Upper lobe of right lung (tissue), 1 donor: Measurements from ENCODE around the gene CENPE. TPM values are rescaled to one million over a fixed set of nuclear protein-coding genes. Genes with fewer than 3 reads are reported as not detected.
"Not testable (repeated sequence)": the region's sequence is repeated elsewhere in the genome, so short reads cannot be mapped to it uniquely, and the experiment has no call there.

Experiments
- ATAC-seq: fragments of 200-7000 bp; cut with Tn5 transposase; one replicate; pipeline ENCODE4 v1.9.1; 2020; ENCODE audit warnings: mild to moderate bottlenecking, moderate library complexity
- DNase-seq: peaks from one replicate; pipeline ENCODE4 v3.0.0-alpha.2; 2020
- H3K27ac ChIP-seq: fragments of 200-600 bp; one replicate; pipeline ENCODE4 v1.8.0; 2022
- H3K27me3 ChIP-seq: fragments of 200-600 bp; one replicate; pipeline ENCODE4 v1.8.0; 2022; ENCODE audit warnings: mild to moderate bottlenecking
- H3K36me3 ChIP-seq: fragments of 200-600 bp; one replicate; pipeline ENCODE4 v1.8.0; 2022
- H3K4me1 ChIP-seq: fragments of 200-600 bp; one replicate; pipeline ENCODE4 v1.8.0; 2022
- H3K4me3 ChIP-seq: fragments of 200-600 bp; one replicate; pipeline ENCODE4 v1.8.0; 2022; ENCODE audit warnings: mild to moderate bottlenecking
- H3K9me3 ChIP-seq: fragments of 200-600 bp; one replicate; pipeline ENCODE4 v1.8.0; 2022
- CTCF ChIP-seq: fragments of 200-600 bp; IDR thresholded peaks from one replicate; pipeline ENCODE4 v1.8.0; 2022; ENCODE audit warnings: antibody characterized with exemption
- intact Hi-C: fragments of 100-400 bp; cut with DNase I; formaldehyde crosslinking; loops from one replicate; pipeline ENCODE4 v1.11.0; 2022
- long read RNA-seq: library from polyadenylated mRNA; unstranded; transcript quantifications from one replicate; pipeline ENCODE4 v2.0.0, GENCODE V29; 2021
- total RNA-seq: library from RNA; stranded (reverse); fragmentation: NEBNext Ultra II Directional; extraction: Animal tissue kit (Norgen Biotek cat#: 25700); gene quantifications from one replicate; pipeline ENCODE4 v1.2.1, GENCODE V29; 2021
- donor health status: DM: no; HTN: yes; CAD: no; lungs with severe emphysema.

CENPE gene
- 0.78 TPM for total RNA-seq
- long read RNA-seq, partial matches to known transcripts: 1 of 2 reads
- long read RNA-seq, other reads (novel, unspliced or antisense): 1 of 2 reads

- H3K4me1 ChIP-seq: no peaks in the 10 kb centered on the region
- intact Hi-C loops: no loop called here
- H3K9me3 ChIP-seq: no peaks in the 10 kb centered on the region
- TF ChIP-seq CTCF: no peak
- H3K27me3 ChIP-seq: no peaks in the 10 kb centered on the region
- H3K4me3 ChIP-seq: peak within 1 kb of the TSS; percentile 87
- H3K27ac ChIP-seq: peak within 1 kb of the TSS; percentile 76
- peak; percentile 92 for DNase-seq
- no peaks in the 10 kb centered on the region for H3K36me3 ChIP-seq
- peak; percentile 96 for ATAC-seq
These were observed at the start of gene CENPE for GRCh38 chr4:103198111-103198765. Gene CENPE (minus strand): TSS chr4:103198343. CDS start chr4:103198319, 24 bp downstream.

- DNase-seq (no peak), ATAC-seq (no peak)
- Histone ChIP-seq H3K9me3 (no peaks in the 10 kb centered on the region), H3K4me1 (no peaks in the 10 kb centered on the region), H3K4me3 (no peak overlapping the region), H3K27me3 (no peaks in the 10 kb centered on the region), H3K27ac (no peak overlapping the region), H3K36me3 (no peaks in the 10 kb centered on the region)
- intact Hi-C loops: no loop called here
- no peak for TF ChIP-seq CTCF
These were observed 46.1 kb upstream of the CENPE start for GRCh38 chr4:103244251-103244650.

- intact Hi-C loops, H3K27ac ChIP-seq, H3K4me3 ChIP-seq, H3K27me3 ChIP-seq, H3K4me1 ChIP-seq, ATAC-seq, H3K36me3 ChIP-seq, H3K9me3 ChIP-seq, DNase-seq: not testable (repeated sequence)
These were observed 32.8 kb upstream of the CENPE start for GRCh38 chr4:103230938-103231337.

- H3K4me1 ChIP-seq, H3K4me3 ChIP-seq, intact Hi-C loops, ATAC-seq, H3K36me3 ChIP-seq, DNase-seq, H3K27me3 ChIP-seq, H3K9me3 ChIP-seq, H3K27ac ChIP-seq: not testable (repeated sequence)
These were observed 25.4 kb upstream of the CENPE start for GRCh38 chr4:103223556-103223955.

- intact Hi-C loops: no loop called here
- Histone ChIP-seq H3K27me3 (peaks cover 3% of the 10 kb centered on the region), H3K4me1 (no peaks in the 10 kb centered on the region), H3K36me3 (no peaks in the 10 kb centered on the region), H3K4me3 (no peak overlapping the region), H3K27ac (no peak overlapping the region), H3K9me3 (no peaks in the 10 kb centered on the region)
- ATAC-seq (no peak), DNase-seq (no peak)
- no peak for TF ChIP-seq CTCF
These were observed 9.5 kb upstream of the CENPE start for GRCh38 chr4:103207673-103208072.

GRCh38 chr4:103204111-103204510 lies 6.0 kb upstream of the CENPE start:
- no peaks in the 10 kb centered on the region for H3K9me3 ChIP-seq
- TF ChIP-seq CTCF: no peak
- ATAC-seq (no peak), DNase-seq (no peak)
- intact Hi-C loops: no loop called here
- no peaks in the 10 kb centered on the region for H3K4me1 ChIP-seq
- H3K27ac ChIP-seq: no peak overlapping the region
- no peaks in the 10 kb centered on the region for H3K27me3 ChIP-seq
- H3K36me3 ChIP-seq: no peaks in the 10 kb centered on the region
- H3K4me3 ChIP-seq: no peak overlapping the region

GRCh38 chr4:103201724-103202123 lies 3.6 kb upstream of the CENPE start:
- Histone ChIP-seq H3K36me3 (no peaks in the 10 kb centered on the region), H3K27me3 (no peaks in the 10 kb centered on the region), H3K27ac (no peak overlapping the region), H3K4me1 (no peaks in the 10 kb centered on the region), H3K9me3 (no peaks in the 10 kb centered on the region), H3K4me3 (no peak overlapping the region)
- DNase-seq (no peak), ATAC-seq (no peak)
- intact Hi-C loops: no loop called here
- no peak for TF ChIP-seq CTCF
